GDM1 (cell line): ENCODE data around the gene GAS1.

ENCODE experiments used
- DNase-seq: peaks from one replicate; lab custom pipeline; 2025; lab: John Stamatoyannopoulos, UW

Gene GAS1

DNA sequence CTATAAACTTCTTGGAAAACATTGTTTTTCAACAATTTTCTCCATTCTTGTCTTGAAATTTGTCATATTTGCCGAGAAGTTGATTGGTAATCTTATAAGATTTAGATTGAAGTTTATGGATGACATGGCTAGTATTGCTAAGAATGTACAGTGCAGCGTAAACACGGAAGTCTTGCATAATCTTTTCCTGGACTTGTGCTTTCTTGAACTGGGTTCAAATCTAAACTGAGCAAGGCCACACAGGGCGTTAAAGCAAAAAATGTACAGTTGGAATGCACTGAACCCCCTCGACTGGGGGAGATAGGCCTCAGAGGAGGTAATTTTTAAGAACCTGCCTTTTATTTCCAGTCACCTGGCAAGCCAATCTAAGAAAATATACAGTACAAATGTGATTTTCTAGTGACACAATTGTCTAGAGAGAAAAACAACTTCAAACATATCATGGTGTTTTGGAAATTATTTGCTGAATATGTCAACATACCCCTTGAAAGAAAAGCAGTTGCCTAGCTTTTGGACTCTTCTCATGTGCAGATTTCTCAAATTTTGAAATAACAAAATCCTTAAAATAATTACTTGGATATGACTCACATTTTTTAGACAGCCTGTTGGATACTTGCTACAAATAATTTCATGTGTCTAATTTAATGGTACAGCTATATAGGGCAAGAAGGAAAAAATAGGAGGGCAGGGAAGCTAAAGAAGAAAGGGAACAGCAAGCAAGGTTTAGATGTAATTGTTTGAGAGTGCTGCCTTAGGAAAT, 18.5 kb upstream of the GAS1 start:
- DNase-seq: no peak

DNA sequence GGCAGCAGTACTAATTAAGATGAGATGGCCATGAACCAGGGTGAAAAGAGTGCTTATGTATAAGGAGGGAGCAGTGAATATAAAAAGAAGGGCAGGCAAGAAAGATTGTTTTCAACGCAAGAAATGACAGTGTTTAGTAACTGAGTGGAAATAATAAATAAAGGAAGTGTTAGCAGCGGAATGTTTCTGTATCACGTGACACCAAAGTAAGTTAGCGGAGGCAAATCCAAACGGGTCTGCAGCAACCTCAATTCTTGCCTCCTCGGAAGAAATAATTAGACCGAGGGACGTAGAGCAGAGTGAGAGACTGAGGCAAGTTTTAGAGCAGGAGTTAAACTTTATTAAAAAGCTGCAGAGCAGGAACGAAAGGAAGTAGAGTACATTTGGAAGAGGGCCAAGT, 15.4 kb upstream of the GAS1 start:
- DNase-seq: no peak

- DNase-seq: no peak
Measured at GRCh38 chr9:86960938-86961337, 13.6 kb upstream of the GAS1 start.

DNA sequence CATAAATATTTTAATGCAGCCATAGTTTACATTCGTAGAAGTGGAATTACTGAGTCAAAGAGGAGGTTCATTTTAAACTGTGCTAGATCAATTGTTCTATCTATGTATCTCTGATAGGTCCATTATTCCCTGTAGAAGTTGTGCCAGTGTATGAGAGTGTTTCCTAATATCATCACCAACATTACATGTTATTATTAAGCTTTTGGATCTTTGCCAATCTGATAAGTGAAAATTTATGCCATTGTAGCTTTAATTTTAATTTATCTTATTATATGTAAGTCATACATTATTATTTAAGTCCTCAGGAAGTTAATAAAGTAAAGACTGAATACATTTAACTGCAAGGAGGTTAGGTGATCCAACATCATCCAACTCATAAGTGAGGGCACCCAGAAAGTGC, 10.9 kb upstream of the GAS1 start:
- DNase-seq: no peak

DNA sequence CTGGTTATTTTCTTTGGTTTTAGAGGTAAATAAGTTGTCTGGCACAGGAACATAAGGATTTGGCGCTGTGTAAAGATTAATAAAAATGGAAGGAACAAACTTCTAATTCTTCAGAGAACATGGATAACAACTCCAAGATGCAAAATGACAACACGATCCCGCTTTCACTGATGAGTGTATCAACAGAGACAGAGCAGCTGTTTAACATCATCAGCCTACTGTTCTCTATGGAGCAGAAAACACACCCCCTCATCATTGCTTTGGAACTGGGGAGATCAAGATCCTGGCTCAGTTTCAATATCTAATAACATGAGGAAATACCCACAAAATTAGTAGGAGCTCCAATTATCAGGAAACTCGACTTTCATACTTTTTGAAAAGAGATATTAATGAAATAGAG, 8.3 kb upstream of the GAS1 start:
- DNase-seq: no peak

DNA sequence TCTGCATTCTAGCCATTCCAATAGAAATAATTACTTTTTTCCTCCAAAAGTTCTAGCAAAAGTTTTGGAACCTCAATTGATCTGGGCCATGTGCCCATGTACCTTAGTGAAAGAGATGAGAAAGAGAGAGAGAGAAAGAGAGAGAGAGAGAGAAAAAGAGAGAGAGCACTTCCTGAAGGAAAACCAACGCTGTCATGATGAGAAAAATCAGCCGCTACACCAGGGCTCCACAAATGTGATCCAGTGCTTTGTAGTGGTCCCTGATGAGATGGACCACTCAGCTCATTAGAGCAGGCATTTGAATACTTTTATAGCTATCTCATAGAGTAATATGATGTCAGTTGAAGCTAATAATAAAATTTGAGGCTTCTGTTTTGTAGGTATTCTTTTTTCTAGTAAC, 7.7 kb upstream of the GAS1 start:
- no peak for DNase-seq

DNA sequence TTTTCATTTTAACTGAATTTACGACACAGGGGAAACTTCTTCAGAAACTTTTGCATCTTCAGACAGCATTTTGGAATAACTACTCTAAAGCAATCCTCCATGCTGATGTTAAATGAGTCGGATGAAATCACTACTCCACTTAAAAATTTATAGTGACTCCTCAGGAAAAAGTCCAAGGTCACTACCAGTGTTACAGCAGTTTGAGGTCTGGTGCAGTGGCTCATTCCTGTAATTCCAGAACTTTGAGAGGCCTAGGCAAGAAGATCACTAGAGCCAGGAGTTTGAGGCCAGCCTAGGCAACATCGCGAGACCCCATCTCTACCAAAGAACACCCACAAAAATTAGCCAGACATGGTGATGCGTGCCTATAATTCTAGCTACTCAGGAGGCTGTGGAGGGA, 5.9 kb upstream of the GAS1 start:
- DNase-seq: no peak

DNA sequence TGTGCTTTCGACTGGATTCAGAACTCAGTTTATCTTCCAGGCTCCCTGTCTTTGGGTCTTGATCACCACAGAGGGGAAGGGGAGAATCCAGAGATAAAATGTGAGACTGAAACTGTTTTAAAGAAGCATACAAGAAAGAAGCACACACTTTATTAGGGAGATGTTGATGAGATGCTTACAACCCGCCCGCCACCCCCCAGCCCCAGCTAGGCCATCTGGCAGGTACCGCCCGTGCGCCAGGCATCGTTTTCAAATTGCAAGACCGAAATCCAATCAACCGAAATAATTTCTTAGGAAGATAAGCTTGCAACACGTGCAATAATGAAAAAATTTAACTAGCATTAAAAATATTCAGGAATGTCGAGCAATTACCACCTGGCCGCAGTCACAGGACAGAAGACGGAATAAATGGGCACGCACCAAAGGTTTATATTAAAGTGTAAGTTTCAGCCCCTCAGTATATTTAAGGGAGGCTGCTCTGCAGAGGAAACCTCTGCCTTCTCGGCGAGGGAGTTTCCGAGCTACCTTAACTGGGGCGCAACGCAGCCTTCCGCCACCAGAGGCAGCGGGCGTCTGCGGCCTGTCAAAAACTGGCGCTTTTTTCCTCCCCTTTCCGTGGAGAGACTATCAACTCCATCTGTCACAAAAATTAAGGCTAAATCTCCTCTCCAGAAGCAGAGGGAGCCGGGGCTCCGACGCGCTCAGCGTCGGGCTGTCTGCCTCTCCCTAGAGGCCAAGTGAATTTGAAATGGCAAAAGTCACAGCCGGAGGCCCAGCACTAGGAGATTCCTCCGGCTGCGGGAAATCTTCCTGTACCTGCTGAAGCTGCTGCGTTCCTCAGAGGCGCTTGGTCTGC, 996 bp upstream of the GAS1 start:
- DNase-seq: no peak

GRCh38 chr9:86946201-86947145, 833 bp downstream of the GAS1 start:
- DNase-seq: no peak

- no peak for DNase-seq
Measured at GRCh38 chr9:86945728-86946200, 1.5 kb downstream of the GAS1 start.

GRCh38 chr9:86944796-86945727, 2.2 kb downstream of the GAS1 start:
- no peak for DNase-seq

DNA sequence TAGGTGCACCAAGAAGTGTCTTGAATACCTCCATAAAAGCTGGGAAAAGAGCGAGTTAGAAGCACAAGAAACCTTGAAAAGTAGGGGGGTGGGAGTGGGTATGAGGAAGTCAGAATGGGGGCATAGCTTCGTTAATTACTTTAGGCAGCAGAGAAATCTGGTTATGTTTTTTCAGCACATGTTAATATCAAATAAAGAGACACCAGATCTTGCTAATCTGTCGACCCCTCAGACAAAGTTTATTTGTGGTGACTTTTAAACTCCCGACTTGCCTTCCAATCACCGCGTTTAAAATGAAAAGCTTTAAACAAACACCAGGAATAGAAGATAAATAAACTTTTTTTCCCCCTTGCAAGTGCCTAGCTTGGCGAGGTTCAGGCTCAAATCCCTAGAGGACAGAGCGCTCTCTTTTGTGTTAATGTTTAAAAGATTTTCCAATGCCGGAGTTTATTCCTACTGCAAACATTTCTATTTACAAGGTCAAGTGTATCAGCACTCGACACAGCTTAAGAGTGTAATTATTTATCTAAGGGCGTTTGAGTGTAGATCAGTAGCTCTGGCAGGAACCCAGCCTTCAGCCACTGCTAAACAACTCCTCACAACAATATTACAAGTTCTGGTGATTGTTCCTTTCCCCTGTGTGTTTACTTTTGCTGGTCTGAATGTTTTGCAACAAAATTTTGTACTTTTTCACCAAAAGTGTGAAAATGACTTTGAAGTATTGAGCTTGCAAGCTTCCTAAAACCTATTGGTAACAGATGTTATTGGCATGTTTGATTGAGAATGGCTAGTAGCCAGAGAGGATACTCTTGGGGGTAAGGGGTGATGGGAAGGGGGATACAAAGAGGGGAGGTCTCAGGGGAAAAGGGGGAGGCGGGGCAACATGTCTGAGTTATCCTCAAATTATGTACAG, 3.8 kb downstream of the GAS1 start:
- no peak for DNase-seq

DNA sequence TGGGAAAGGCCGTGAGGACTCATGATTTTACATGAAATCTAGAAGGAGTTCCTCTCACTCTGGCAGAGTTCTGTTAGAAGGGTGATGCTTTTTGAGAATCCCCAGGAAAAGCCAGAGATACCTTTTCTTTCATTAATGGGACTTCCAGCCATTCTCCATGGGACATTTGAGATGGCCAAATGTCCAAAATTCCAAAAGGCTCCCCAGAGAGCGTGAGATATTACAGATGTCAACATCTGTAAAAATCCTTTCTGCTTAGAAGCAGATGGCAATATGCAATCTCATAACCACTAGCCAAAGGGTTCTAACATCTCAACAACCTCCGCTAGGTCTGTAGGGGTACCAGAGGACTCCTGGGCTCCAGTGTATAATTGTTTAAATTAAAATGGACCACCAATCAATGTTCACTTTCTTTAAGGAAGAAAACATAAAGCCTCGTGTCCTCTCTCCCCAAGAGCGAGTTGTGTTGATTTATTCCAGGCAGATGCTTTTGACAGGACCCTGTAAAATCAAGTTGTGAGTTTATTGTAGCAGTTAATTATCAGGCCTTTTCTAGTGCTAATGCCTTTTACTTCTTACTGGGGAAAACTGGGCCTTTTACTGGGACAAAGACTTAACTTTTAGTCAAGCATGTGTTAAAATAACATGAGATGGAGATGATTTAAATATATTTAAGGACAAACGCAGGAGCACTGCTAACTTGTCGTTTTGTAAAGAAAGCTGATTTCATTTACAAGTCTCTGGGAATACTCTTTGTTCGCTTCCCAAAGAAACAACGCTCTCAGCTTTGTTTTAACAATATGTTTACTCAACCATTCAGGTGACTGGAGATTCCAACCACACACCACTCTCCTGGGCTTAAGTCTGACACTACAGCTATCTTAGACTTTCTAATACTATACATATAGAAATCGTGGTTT, 4.8 kb downstream of the GAS1 start:
- DNase-seq: no peak

DNA sequence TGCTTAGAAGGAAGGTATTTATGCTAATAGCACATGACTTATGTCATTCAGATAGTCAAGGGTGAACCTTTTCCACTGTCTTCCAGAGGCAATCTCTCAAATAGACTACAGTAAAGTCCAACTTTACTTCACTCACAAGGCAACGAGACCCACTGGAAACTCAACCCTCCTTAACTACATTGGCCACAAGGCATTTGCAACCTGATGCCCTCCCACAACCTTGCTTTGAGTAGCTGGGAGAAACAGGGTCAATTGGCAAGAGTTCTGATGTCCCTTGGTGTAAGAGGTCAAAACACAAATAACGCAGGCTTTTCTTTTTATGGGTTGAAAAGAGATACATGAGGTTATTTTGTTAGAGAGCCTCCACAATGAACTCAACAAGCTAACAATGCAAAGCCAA, 6.1 kb downstream of the GAS1 start:
- no peak for DNase-seq

DNA sequence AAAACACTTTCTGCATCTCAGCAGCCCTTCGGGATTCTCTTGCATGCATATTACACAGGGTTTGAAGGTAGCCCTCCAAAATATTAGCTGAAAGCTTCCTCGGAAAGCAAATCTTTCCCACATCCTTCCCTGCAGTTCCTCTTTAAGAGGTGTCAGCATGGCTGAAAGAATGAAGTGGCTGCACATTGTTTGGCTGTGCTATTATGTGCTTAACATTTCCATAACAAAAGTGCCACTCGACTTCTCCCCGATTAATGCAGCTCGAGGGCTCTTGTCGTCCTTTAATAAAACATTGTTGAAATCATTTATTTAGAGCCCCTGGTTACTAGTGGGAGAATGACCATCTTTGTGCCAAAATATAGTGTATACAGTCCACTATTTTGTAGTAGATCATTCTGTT, 6.5 kb downstream of the GAS1 start:
- no peak for DNase-seq

- DNase-seq: no peak
Measured at GRCh38 chr9:86939891-86940290, 7.4 kb downstream of the GAS1 start.

- DNase-seq: no peak
Measured at GRCh38 chr9:86939321-86939720, 8.0 kb downstream of the GAS1 start.

DNA sequence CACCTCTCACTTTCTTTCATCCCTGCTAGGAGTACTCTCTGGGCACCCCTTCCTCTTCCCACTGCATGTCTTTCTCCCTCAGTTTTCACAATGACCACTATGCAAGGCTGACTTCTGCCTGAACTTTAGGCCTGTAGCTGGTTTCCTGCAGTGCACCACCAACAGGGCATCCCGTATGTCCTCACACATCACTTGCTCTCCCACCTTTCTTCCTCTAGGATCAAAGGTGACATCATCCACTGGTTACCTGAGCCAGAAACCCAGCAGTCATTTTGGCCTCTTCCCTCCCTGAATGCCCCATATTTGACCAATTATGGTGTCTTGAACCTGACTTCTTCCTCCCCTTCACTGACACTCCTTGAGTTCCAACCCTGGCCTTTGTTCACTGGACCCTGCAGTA, 8.5 kb downstream of the GAS1 start:
- no peak for DNase-seq

DNA sequence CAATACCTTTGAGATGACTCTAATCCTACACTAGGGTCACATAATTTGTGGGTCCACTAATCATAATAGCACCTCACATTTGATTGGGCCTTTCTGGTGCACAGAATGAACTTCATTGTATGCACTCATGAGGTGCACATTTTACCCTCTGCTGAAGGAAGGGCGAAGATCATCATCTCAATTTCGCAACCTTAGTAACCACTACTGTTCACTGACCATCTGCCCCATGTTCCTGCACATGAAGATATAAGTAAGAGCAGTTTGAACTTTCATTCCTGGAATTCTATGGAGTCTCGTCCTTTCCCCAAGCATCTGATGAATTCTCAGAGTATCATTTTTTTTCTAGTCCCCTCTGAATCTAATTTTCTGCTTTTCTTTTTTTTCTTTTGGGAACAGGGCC, 21.2 kb downstream of the GAS1 start:
- DNase-seq: no peak
